ENCODE measurements around the gene WNT16.

Gene WNT16

DNA sequence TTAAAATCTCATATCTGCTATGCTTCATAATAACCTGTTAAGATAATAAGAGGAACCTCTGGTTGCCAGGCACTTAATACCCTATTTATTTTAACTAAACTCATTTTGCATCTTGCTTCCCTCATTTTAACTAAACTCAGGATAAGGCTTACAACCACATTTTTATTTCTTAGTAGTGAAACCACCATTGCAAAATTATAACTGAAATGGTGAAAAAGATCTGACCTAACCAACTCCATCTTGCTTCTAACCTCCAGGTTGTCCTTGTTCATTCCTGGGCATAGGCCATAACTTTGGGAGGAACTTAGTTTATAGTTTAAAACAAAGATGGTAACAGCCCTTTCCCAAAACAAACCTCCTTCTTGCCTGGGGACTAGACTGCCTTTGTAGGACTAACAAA lies 61.3 kb downstream of the WNT16 start:
- no peak for DNase-seq (ENCODE audit: low read depth in 2 of 2)
- H3K4me3 ChIP-seq (replicated peaks in 1 of 2; ENCODE audit: low read depth in 2 of 2, low read length in 2 of 2): no peak overlapping the region
- no peak for TF ChIP-seq CTCF (IDR thresholded peaks at IDR 0.05; ENCODE audit: low read depth, low read length)

GRCh38 chr7:121390617-121391016 lies 61.8 kb downstream of the WNT16 start:
- no peak for DNase-seq (ENCODE audit: low read depth in 2 of 2)
- no peak overlapping the region for H3K4me3 ChIP-seq (replicated peaks in 1 of 2; ENCODE audit: low read depth in 2 of 2, low read length in 2 of 2)
- no peak for TF ChIP-seq CTCF (IDR thresholded peaks at IDR 0.05; ENCODE audit: low read depth, low read length)

Measured in cardiac fibroblast (primary cell).